HepG2 (cell line): Measurements from ENCODE around the gene THRB. TPM values are rescaled to one million over a fixed set of nuclear protein-coding genes. Genes with fewer than 3 reads are reported as not detected.

Experiments
- ATAC-seq: fragments of 200-7000 bp; cut with Tn5 transposase; 3 replicates; pipeline ENCODE4 v1.9.1; 2020; ENCODE audit warnings: mild to moderate bottlenecking, moderate library complexity
- BruUV-seq: library from RNA; stranded (reverse); fragments of 400-500 nt; replicated peaks from 2 replicates; lab custom pipeline; 2021; lab: Mats Ljungman, UMichigan
- CTCF ChIA-PET: fragments of 300-600 bp; formaldehyde crosslinking; extraction: SDS; loops from one replicate; lab custom pipeline; 2021; ENCODE audit warnings: low total read pairs, inconsistent platforms, low intra/inter-chr PET ratio; lab: Yijun Ruan, JAX
- POLR2A ChIA-PET: fragments of 350-600 bp; sonication (Branson Sonifier 250); formaldehyde crosslinking; loops from one replicate; lab custom pipeline; 2020; ENCODE audit warnings: antibody characterized with exemption, inconsistent platforms; lab: Yijun Ruan, JAX
- DNase-seq: peaks from one replicate; pipeline ENCODE4 v3.0.0-alpha.2; 2015; ENCODE audit warnings: low spot score
- FAIRE-seq: peaks from 3 replicates; lab custom pipeline; 2011; peaks lifted over from hg19 to GRCh38; lab: Jason Lieb, UNC
- H2AFZ ChIP-seq: one replicate; pipeline ENCODE4 v1.6.1; 2011; ENCODE audit warnings: low read length, inconsistent platforms
- H3K27ac ChIP-seq: fragments of 300-600 bp; 3 replicates; pipeline ENCODE4 v1.8.0; 2011; ENCODE audit warnings: mixed run types, mild to moderate bottlenecking, mixed read lengths, low read length, inconsistent platforms; ENCODE audit not compliant: insufficient read depth; ENCODE audit errors: extremely low read length
- H3K27me3 ChIP-seq, 2 experiments: fragments of 200-600 bp in 1 of 2; 2 replicates in 1 of 2; 3 replicates in 1 of 2; pipeline versions ENCODE4 v1.6.0 to v1.8.0; 2011; ENCODE audit warnings: low read length in 2 of 2, mild to moderate bottlenecking in 2 of 2, moderate library complexity in 2 of 2, inconsistent platforms in 1 of 2; ENCODE audit not compliant: insufficient read depth in 2 of 2, control insufficient read depth in 1 of 2
- H3K36me3 ChIP-seq, 2 experiments: fragments of 200-600 bp in 1 of 2; replicated peaks in 1 of 2; 2 replicates in 1 of 2; 3 replicates in 1 of 2; pipeline versions ENCODE4 v1.5.1 to v1.8.0; 2011; ENCODE audit warnings: low read length in 2 of 2, inconsistent platforms in 1 of 2; ENCODE audit not compliant: insufficient read depth in 2 of 2, control insufficient read depth in 1 of 2
- H3K4me1 ChIP-seq: 2 replicates; pipeline ENCODE4 v1.5.1; 2012; ENCODE audit warnings: low read length, inconsistent platforms; ENCODE audit not compliant: insufficient read depth
- H3K4me2 ChIP-seq: 2 replicates; pipeline ENCODE4 v1.6.0; 2011; ENCODE audit warnings: low read depth, low read length, inconsistent platforms
- H3K4me3 ChIP-seq, 3 experiments: fragments of 200-600 bp in 1 of 3; sonication (generic), shearing (Covaris generic) in 1 of 3; replicated peaks in 1 of 3; 2 replicates each; pipeline ENCODE4 v1.5.1; 2011 to 2016; ENCODE audit warnings: low read length in 3 of 3, inconsistent platforms in 2 of 3, low read depth in 2 of 3, mild to moderate bottlenecking in 2 of 3, control low read depth in 1 of 3, mixed read lengths in 1 of 3; ENCODE audit not compliant: insufficient read depth in 1 of 3
- H3K79me2 ChIP-seq: one replicate; pipeline ENCODE4 v1.6.1; 2011; ENCODE audit warnings: low read length, inconsistent platforms; ENCODE audit not compliant: insufficient read depth
- H3K9ac ChIP-seq: 2 replicates; pipeline ENCODE4 v1.6.0; 2011; ENCODE audit warnings: mild to moderate bottlenecking, low read depth, low read length, inconsistent platforms; ENCODE audit not compliant: insufficient read depth
- H3K9me3 ChIP-seq: 2 replicates; pipeline ENCODE4 v1.5.1; 2012; ENCODE audit warnings: mild to moderate bottlenecking, low read length
- H4K20me1 ChIP-seq: 2 replicates; pipeline ENCODE4 v1.6.0; 2011; ENCODE audit warnings: inconsistent platforms, mild to moderate bottlenecking, low read length, moderate library complexity; ENCODE audit not compliant: insufficient read depth
- FOXJ3 ChIP-seq: sonication (generic); formaldehyde crosslinking; IDR thresholded peaks from 2 replicates; pipeline ENCODE4 v1.4.0; 2020; ENCODE audit warnings: missing genetic modification reagents, mild to moderate bottlenecking, borderline replicate concordance
- KLF6 ChIP-seq: IDR thresholded peaks from 2 replicates; pipeline ENCODE4 v1.8.0; 2016; ENCODE audit warnings: missing biosample characterization, missing genetic modification reagents
- MIER3 ChIP-seq: IDR thresholded peaks from 2 replicates; pipeline ENCODE4 v1.6.1; 2016; ENCODE audit warnings: missing compliant biosample characterization, borderline replicate concordance
- MTA1 ChIP-seq: sonication (generic); formaldehyde crosslinking; IDR thresholded peaks from 2 replicates; pipeline ENCODE4 v1.4.0; 2020; ENCODE audit warnings: missing genetic modification reagents, mild to moderate bottlenecking, borderline replicate concordance
- NR2F6 ChIP-seq, 2 experiments: IDR thresholded peaks; 2 replicates each; pipeline ENCODE4 v1.6.1; 2016; ENCODE audit warnings: antibody characterized with exemption in 1 of 2, mild to moderate bottlenecking in 1 of 2
- SUZ12 ChIP-seq: fragments of 150-350 bp; IDR thresholded peaks from 2 replicates; pipeline ENCODE4 v1.6.1; 2014; ENCODE audit warnings: low read depth, low read length
- WGBS: methylation state at CpG from one replicate; pipeline ENCODE4 v1.1.6; 2017; ENCODE audit warnings: low lambda C conversion rate; 5-methylcytosine and 5-hydroxymethylcytosine counted together
- in situ Hi-C: cut with HindIII; loops from 2 replicates; pipeline ENCODE4 v1.10.0; 2017; ENCODE audit warnings: low pct_unique_long_range_greater_than_20kb; ENCODE audit not compliant: extremely low pct_ligation_motif_present
- intact Hi-C: fragments of 100-400 bp; cut with micrococcal nuclease; formaldehyde crosslinking; loops from one replicate; pipeline ENCODE4 v1.10.0; 2022; ENCODE audit not compliant: unreplicated experiment
- polyA plus RNA-seq, 8 experiments: library from polyadenylated mRNA; depleted of rRNA in 3 of 8; stranded (reverse) in 7 of 8; unstranded in 1 of 8; fragments of >200 nt; fragmentation: Illumina TruSeq in 4 of 8; extraction: Trizol in 4 of 8; gene quantifications; 2 replicates each; pipeline versions ENCODE4 v1.2.1 to v1.2.3, GENCODE V29; 2011 to 2016; ENCODE audit warnings: low read depth in 4 of 8, missing spikeins in 1 of 8, mixed read lengths in 1 of 8; ENCODE audit not compliant: insufficient read depth in 1 of 8
- total RNA-seq, 5 experiments: library from RNA; depleted of rRNA; stranded (reverse); fragments of >200 nt; fragmentation: Illumina TruSeq; extraction: Trizol; gene quantifications; 2 replicates each; pipeline ENCODE4 v1.2.3, GENCODE V29; 2016; ENCODE audit warnings: low read depth in 1 of 5
- TF ChIP-seq, protein P1 (sequence below): sonication (generic); formaldehyde crosslinking; IDR thresholded peaks from 2 replicates; pipeline ENCODE4 v1.9.0; 2022; ENCODE audit warnings: low read depth, missing genetic modification reagents

The THRB gene
- total and polyA plus RNA-seq, 2 of the 13 experiments (the other 11 are each of a cell fraction or from before 2014, with no cell fraction given) = 4.7 to 22.7 TPM

DNA sequence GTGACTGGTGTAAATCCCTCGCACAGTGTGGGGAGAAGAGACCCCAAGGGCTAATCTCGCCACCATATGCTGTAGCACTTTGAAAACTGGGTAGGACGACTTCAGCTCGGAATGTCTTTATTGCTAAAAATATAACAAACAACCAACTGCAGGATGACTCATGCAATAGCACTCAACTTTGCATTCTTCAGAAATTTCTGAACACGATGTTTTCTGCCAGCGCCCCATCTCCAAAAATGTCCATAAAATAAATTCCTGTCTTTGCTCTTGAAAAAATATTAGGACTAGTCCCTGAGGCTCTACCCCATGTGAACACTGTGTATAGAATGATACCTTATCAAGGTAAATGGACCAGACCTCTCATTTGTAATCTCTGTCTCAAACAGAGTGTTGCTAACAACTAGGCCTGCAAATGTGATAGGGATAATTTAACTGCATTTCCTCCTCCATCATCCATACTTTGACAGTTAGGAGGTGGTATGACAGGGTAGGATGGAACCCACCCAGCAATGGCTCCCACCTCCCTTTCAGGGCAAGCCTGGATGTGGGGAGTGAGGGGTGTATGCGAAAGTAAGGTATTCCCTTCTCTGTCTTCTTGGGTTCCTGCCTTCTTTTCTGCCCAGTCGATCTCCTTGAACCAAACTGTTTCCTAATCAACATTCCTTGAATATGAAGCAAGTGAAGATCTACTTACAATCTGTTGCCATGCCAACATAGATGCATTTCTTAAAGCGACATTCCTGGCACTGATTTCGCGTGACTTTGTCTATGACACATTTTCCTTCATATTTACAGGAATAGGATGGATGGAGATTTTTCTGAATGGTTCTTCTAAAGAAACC is 348.4 kb downstream of the THRB start:
- no peaks in the 10 kb centered on the region for H3K9me3 ChIP-seq
- DNase-seq (no peak), ATAC-seq (no peak)
- no peak overlapping the region for H3K4me3 ChIP-seq
- no peak overlapping the region for H2AFZ ChIP-seq
- WGBS = 93% methylated on average over 11 of the region's 11 CpGs
- H3K79me2 ChIP-seq = no peaks in the 10 kb centered on the region
- H3K4me1 ChIP-seq = no peaks in the 10 kb centered on the region
- in situ Hi-C loops = no loop called here
- TF ChIP-seq KLF6 (CRISPR knock-in tag) (no peak), NR2F6 (IDR thresholded peaks at IDR 0.05) (no peak), NR2F6 (CRISPR knock-in tag; IDR thresholded peaks at IDR 0.05) (no peak), MTA1 (no peak), SUZ12 (no peak), MIER3 (CRISPR knock-in tag) (no peak), FOXJ3 (CRISPR knock-in tag) (no peak)
- TF ChIP-seq, protein P1, sequence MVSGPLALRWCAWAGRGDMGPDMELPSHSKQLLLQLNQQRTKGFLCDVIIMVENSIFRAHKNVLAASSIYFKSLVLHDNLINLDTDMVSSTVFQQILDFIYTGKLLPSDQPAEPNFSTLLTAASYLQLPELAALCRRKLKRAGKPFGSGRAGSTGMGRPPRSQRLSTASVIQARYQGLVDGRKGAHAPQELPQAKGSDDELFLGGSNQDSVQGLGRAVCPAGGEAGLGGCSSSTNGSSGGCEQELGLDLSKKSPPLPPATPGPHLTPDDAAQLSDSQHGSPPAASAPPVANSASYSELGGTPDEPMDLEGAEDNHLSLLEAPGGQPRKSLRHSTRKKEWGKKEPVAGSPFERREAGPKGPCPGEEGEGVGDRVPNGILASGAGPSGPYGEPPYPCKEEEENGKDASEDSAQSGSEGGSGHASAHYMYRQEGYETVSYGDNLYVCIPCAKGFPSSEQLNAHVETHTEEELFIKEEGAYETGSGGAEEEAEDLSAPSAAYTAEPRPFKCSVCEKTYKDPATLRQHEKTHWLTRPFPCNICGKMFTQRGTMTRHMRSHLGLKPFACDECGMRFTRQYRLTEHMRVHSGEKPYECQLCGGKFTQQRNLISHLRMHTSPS (CRISPR knock-in tag) = no peak
- TF ChIP-seq, all 625 proteins: peak for 0
- BruUV-seq = no TSS peak
- Histone ChIP-seq H3K27ac (no peak overlapping the region), H4K20me1 (no peaks in the 10 kb centered on the region), H3K9ac (no peak overlapping the region), H3K36me3 (peaks cover 1 to 32% of the 10 kb centered on the region in 2 experiments; a peak in 3 of 5 replicates), H3K27me3 (no peaks in the 10 kb centered on the region), H3K4me2 (no peak overlapping the region)
- POLR2A ChIA-PET = no interaction called here
- CTCF ChIA-PET = no interaction called here
- FAIRE-seq = no peak
- intact Hi-C loops = no loop called here
